OCI-LY3 (cell line): ENCODE measurements around the gene ZNF180.

ENCODE experiments used
- CTCF ChIP-seq: fragments of 200-600, 300-600 bp; sonication (generic); IDR thresholded peaks from 2 replicates; pipeline ENCODE4 v1.5.1; 2014; ENCODE audit warnings: antibody characterized with exemption, low read length, low read depth
- EZH2phosphoT487 ChIP-seq: fragments of 200-600 bp; shearing (Covaris generic); IDR thresholded peaks from 2 replicates; pipeline ENCODE4 v1.6.1; 2018; ENCODE audit warnings: antibody characterized with exemption, mixed run types, low read depth

GRCh38 chr19:44452367-44452766 is 48.0 kb downstream of the ZNF180 start:
- TF ChIP-seq CTCF (no peak), EZH2phosphoT487 (no peak)
